Activated CD8-positive, alpha-beta memory T cell treated with anti-CD3 and anti-CD28 coated beads for 1 hour (primary cell): ENCODE data around the gene TXNDC16.
"Not testable (repeated sequence)": the region's sequence is repeated elsewhere in the genome, so short reads cannot be mapped to it uniquely, and the experiment has no call there.

Experiments
- DNase-seq, 2 donors: peaks; one replicate each; pipeline ENCODE4 v3.0.0-alpha.2; 2020; ENCODE audit warnings: low read depth in 1 of 2; ENCODE audit errors: extremely low read depth in 1 of 2

TXNDC16 gene

DNA sequence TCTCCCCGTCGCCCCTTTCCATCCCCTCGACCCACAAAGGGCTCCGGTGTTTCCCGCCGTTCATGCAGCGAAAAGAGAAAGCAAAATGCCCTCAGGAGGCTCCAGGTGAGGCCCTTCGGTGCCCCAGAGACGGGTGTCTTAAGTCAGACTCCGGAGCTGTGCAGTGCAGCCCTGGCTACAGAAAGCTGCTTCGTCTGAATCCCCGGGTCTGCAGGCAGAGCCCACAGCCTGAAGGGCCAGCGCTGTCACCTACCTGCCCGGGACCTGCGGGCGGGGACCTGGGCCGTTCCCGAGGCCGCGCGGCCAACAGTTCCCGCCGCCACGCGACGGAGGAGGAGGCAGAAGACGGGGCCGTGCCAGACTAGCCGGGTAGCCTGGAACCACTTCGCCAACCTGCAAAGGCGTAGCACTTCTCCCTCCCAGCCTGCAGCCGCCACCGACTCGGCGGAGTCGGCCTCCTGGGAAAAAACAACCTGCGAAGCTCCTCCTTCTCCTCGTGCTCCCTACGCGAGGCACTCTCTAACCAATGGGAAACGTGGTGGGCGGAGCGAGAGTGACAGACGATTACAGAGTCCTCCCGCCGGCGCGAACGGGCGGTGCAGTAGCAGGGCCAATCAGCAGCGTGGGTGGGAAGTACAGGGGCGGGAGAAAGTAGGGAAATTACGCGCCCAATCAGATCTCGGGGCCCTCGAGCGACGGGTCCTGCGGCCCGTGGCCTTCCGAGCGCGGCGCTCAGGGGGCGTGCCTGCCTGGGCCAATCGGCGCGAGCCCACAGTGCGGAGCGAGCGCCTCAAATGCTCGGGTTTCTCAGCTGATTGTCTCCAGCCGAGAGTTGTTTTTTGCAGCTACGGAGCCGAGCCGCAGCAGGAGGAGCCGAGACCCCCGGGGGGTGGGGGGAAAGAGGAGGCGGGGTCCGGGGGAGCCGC lies at the start of gene TXNDC16, which contains the start of gene GPR137C:
TSS of gene TXNDC16 (minus strand) at position 443 of the 926 bp plus-strand sequence. CDS start 8,948 bp downstream, outside the sequence.
TSS of gene GPR137C (plus strand) at position 774 of the 926 bp plus-strand sequence. CDS start 312 bp downstream, outside the sequence.
- peak; percentile 98 to 99 for DNase-seq

- no peak for DNase-seq
These were observed 47.7 kb upstream of the TXNDC16 start for GRCh38 chr14:52599974-52600373.

- DNase-seq: no peak
These were observed 46.3 kb upstream of the TXNDC16 start for GRCh38 chr14:52598568-52598967.

GRCh38 chr14:52596861-52597260 lies 44.6 kb upstream of the TXNDC16 start:
- no peak for DNase-seq

DNA sequence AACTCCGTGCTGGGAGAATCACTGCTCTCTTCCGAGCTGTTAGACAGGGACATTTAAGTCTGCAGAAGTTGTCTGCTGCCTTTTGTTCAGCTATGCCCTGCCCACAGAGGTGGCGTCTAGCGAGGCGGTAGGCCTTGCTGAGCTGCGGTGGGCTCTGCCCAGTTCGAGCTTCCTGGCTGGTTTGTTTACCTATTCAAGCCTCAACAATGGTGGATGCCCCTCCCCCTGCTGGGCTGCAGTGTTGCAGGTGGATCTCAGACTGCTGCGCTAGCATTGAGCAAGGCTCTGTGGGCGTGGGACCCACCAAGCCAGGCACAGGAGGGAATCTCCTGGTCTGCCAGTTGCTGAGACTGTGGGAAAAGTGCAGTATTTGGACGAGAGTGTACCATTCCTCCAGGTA lies 44.0 kb upstream of the TXNDC16 start:
- DNase-seq: no peak

GRCh38 chr14:52590318-52590717 lies 38.0 kb upstream of the TXNDC16 start:
- no peak for DNase-seq

- DNase-seq: no peak
These were observed 37.3 kb upstream of the TXNDC16 start for GRCh38 chr14:52589646-52590045.

GRCh38 chr14:52583544-52583943 lies 31.2 kb upstream of the TXNDC16 start:
- DNase-seq: no peak

GRCh38 chr14:52575858-52576257 lies 23.6 kb upstream of the TXNDC16 start:
- no peak for DNase-seq

GRCh38 chr14:52568454-52568853 lies 16.1 kb upstream of the TXNDC16 start:
- DNase-seq: not testable (repeated sequence)

- no peak for DNase-seq
These were observed 10.8 kb upstream of the TXNDC16 start for GRCh38 chr14:52563120-52563519.

GRCh38 chr14:52558688-52559087 lies 6.4 kb upstream of the TXNDC16 start:
- no peak for DNase-seq

DNA sequence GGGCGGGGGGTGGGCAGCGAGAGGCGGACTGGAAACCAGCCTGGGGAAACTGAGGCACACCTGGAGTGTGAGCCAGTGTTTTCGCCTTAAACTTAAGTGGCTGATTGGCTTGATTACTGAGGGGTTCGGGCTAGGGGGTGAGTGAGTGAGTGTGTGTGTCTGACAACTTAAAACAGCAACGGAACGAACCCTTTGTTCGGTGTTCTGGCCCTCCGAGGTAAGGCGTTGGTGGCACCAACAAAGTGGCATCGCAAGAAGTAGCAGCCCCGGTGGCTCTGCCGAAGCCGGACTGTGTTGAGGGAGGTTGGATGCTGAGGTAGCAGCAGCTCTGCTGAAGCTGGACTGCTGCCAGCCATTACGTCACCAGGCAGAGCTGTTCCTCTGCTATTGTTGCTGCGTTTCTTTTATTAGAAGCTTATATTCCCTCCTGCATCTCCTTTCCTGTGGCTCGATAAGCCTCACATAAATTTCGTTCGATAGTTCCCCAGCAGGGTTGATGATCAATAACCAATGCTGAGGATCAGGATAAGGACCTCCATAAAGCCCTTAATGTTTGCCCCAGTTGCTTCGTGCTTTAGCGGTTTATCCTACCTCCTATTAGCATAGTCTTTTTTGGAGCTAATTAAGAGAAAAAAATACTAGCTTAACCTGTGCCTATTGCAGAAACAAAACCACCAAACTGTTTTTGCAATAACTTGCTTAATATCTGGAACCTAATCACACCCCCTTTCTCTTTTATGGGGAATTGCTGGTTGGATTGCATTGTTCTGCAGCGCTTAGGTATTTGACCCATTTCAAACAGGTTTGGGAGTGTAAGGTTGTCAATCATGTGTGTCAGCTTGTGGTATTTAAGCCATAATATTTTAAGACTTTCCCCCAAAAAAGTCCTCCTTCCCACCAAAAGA lies 1.6 kb upstream of the TXNDC16 start:
- DNase-seq: peak; percentile 67 to 74

DNA sequence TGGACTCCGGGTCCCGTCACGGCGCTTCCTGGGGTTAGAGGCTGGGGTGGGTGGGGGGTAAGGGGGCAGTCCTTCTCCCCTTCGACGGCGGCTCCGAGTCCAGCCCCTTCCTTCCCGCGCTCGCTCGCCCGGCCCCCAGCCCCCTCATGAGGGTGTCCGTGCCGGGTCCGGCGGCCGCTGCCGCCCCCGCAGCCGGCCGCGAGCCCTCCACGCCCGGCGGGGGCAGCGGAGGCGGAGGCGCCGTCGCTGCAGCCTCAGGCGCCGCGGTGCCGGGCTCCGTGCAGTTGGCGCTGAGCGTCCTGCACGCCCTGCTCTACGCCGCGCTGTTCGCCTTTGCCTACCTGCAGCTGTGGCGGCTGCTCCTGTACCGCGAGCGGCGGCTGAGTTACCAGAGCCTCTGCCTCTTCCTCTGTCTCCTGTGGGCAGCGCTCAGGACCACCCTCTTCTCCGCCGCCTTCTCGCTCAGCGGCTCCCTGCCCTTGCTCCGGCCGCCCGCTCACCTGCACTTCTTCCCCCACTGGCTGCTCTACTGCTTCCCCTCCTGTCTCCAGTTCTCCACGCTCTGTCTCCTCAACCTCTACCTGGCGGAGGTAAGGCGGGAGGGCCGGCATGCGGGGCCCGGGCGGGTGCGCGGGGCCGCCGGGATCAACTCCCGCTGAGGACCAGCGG lies 831 bp upstream of the TXNDC16 start:
- peak in 1 of 2 donors; percentile 22 for DNase-seq

DNA sequence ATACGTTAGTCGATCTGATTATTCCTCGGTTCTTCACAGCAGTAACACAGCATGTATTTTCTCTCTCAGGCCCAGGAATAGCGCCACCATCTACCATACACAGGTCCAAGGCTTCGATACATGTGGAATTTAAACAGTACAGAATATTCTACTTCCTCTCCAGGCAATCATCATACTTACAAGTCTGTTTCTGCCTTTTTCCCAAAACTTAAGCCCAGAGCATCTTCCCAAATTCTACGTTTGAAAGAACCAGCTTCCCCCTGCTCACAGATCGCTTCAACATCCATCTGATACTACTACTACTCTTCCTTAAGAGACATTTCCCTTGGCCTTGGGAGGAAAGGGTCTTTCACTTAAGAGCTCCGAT lies 626 bp downstream of the TXNDC16 start:
- DNase-seq: no peak

DNA sequence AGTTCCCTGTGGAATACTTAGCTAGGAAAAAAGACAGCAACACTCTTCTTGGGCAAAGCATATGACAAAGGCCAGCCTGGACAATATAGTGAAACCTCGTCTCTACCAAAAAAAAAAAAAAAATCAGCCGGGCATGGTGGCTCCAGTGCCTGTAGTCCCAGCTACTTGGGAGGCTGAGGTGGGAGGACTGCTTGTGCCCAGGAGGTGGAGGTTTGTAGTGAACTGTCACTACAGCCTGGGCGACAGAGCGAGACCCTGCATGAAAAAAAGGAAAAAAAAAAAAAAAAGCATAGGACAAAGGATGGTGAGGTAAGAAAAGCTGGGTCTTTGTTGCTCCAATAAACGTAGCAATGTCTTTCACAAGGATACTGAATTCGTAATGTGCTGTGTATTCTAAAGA lies 1.1 kb downstream of the TXNDC16 start:
- no peak for DNase-seq

GRCh38 chr14:52550661-52551060 lies 1.6 kb downstream of the TXNDC16 start:
- DNase-seq: no peak

DNA sequence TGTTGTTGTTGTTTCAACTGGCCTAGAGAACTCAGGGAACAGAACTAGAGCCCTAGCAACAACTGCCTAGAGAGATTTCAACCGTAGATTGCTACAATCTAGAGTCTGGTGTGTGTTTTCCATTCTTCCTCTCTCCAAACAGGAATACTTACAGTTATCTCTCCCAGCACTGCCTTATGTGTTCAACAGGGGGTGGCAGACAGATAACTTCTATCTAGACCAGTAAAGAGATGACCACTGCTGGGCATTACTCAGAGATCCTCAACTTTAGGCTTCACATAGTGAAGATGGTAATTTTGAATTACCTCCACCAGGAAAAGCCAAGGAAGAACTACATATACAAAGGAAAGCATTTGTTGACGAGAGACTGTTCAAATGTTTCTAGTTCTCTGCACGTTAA lies 4.8 kb downstream of the TXNDC16 start:
- DNase-seq: no peak

- DNase-seq: no peak
These were observed 5.3 kb downstream of the TXNDC16 start for GRCh38 chr14:52547027-52547426.

DNA sequence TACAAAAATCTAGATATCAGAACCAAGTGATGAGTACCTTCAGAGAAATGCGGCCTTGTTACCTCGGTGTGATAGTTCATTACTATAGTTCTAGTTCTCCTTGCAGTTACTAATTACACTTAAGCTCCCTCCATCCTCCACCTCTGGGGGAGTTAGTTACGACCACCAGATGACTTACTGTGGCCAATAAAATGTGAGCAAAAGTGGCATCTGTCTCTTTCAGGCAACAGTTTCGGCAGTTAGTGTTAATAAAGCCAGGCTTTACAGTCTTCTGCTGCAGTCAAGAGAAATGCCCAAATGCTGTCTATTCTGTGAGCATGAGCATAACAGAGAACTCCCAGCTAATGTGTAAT lies 6.0 kb downstream of the TXNDC16 start:
- DNase-seq: no peak
